PC-9 (cell line): ENCODE results near the gene PKP3. TPM values are rescaled to one million over a fixed set of nuclear protein-coding genes. Genes with fewer than 3 reads are reported as not detected.
"Not testable (repeated sequence)": the region's sequence is repeated elsewhere in the genome, so short reads cannot be mapped to it uniquely, and the experiment has no call there.

ENCODE experiments used
- BruUV-seq: library from RNA; stranded (reverse); fragments of 400-500 nt; replicated peaks from 2 replicates; lab custom pipeline; 2021; lab: Mats Ljungman, UMichigan
- CTCF ChIA-PET: fragments of 300-600 bp; sonication (Branson Sonifier 250); formaldehyde crosslinking; loops from one replicate; lab custom pipeline; 2022; ENCODE audit warnings: antibody characterized with exemption; lab: Charles Lee
- POLR2A ChIA-PET: fragments of 300-600 bp; sonication (Branson Sonifier 250); formaldehyde crosslinking; loops from one replicate; lab custom pipeline; 2022; ENCODE audit warnings: antibody characterized with exemption; ENCODE audit not compliant: unreplicated experiment; lab: Charles Lee
- DNase-seq, 2 experiments: peaks; one replicate each; pipeline versions ENCODE4 v3.0.0 to v3.0.0-alpha.2; 2015 to 2022; ENCODE audit warnings: mixed read lengths in 1 of 2
- H2AFZ ChIP-seq: fragments of 200-600 bp; sonication (generic); 2 replicates; pipeline ENCODE4 v1.8.1; 2017; ENCODE audit warnings: antibody characterized with exemption
- H3F3A ChIP-seq: fragments of 200-600 bp; sonication (generic); 2 replicates; pipeline ENCODE4 v1.8.1; 2017; ENCODE audit warnings: antibody characterized with exemption, mild to moderate bottlenecking, low read depth; ENCODE audit not compliant: insufficient read depth
- H3K27ac ChIP-seq: fragments of 200-600 bp; sonication (generic); 2 replicates; pipeline ENCODE4 v1.6.1; 2016; ENCODE audit warnings: mixed run types
- H3K27me3 ChIP-seq: fragments of 200-600 bp; sonication (generic); 2 replicates; pipeline ENCODE4 v1.6.1; 2016; ENCODE audit warnings: low read depth, mixed run types; ENCODE audit not compliant: insufficient read depth
- H3K36me3 ChIP-seq: fragments of 200-600 bp; sonication (generic); 2 replicates; pipeline ENCODE4 v1.6.1; 2016; ENCODE audit warnings: low read depth, mixed run types
- H3K4me1 ChIP-seq: fragments of 200-600 bp; sonication (generic); replicated peaks from 2 replicates; pipeline ENCODE4 v1.6.1; 2016; ENCODE audit warnings: mixed run types; ENCODE audit not compliant: insufficient read depth
- H3K4me2 ChIP-seq: fragments of 200-600 bp; sonication (generic); 2 replicates; pipeline ENCODE4 v1.6.1; 2017; ENCODE audit warnings: mixed run types
- H3K4me3 ChIP-seq: fragments of 200-600 bp; sonication (generic); 2 replicates; pipeline ENCODE4 v1.6.1; 2016; ENCODE audit warnings: mixed run types
- H3K79me2 ChIP-seq: fragments of 200-600 bp; sonication (generic); 2 replicates; pipeline ENCODE4 v1.6.1; 2017; ENCODE audit warnings: low read depth, mixed run types
- H3K9me2 ChIP-seq: fragments of 200-600 bp; sonication (generic); 2 replicates; pipeline ENCODE4 v1.8.1; 2017; ENCODE audit warnings: mild to moderate bottlenecking; ENCODE audit not compliant: insufficient read depth
- H3K9me3 ChIP-seq: fragments of 200-600 bp; sonication (generic); 2 replicates; pipeline ENCODE4 v1.8.1; 2016; ENCODE audit warnings: low read depth; ENCODE audit not compliant: insufficient read depth
- H4K20me1 ChIP-seq: fragments of 200-600 bp; sonication (generic); 2 replicates; pipeline ENCODE4 v1.8.1; 2017; ENCODE audit not compliant: insufficient read depth
- EZH2 ChIP-seq: fragments of 200-600 bp; sonication (generic); IDR thresholded peaks from 2 replicates; pipeline ENCODE4 v1.8.0; 2017; ENCODE audit warnings: antibody characterized with exemption, low read depth
- intact Hi-C: fragments of 100-400 bp; cut with micrococcal nuclease; formaldehyde crosslinking; loops from one replicate; pipeline ENCODE4 v1.10.0; 2022; ENCODE audit not compliant: unreplicated experiment
- total RNA-seq: library from RNA; stranded (reverse); gene quantifications from 2 replicates; pipeline ENCODE4 v1.2.3, GENCODE V29; 2021
- TF ChIP-seq, protein P1 (sequence below): fragments of 200-600 bp; sonication (generic); conservative IDR thresholded peaks from 2 replicates; pipeline ENCODE4 v1.6.1; 2017; ENCODE audit warnings: mixed run types, antibody characterized with exemption, mild to moderate bottlenecking, moderate library complexity

The PKP3 gene
- total RNA-seq, 1 experiment from 2014 or later: 83.7 TPM

DNA sequence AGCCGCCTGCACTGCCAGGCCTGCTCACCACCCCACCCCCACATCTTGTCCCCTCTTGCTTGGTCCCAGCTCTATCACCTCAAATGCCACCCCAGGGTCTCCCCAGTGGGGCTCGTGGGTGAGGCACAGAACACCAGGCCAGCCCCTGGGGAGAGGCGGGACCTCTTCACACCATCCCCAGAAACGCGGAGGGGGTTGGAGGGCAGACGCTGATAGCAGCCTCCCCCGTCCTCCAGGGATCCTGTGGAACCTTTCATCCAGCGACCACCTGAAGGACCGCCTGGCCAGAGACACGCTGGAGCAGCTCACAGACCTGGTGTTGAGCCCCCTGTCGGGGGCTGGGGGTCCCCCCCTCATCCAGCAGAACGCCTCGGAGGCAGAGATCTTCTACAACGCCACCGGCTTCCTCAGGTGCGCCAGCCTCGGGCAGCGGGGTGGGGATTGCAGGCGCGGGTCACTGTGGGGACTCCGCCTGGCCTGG is 5.8 kb downstream of the PKP3 start:
- Histone ChIP-seq H3K27ac (no peak overlapping the region), H3K79me2 (peaks cover 20% of the 10 kb centered on the region), H3F3A (no peaks in the 10 kb centered on the region), H3K36me3 (no peaks in the 10 kb centered on the region), H4K20me1 (peaks cover 3% of the 10 kb centered on the region; the same call in 1 of the 2 replicates), H3K4me2 (no peak overlapping the region), H3K9me3 (no peaks in the 10 kb centered on the region), H3K4me1 (peaks cover 5% of the 10 kb centered on the region; the same call in 1 of the 2 replicates), H3K4me3 (no peak overlapping the region), H2AFZ (no peak overlapping the region), H3K27me3 (no peaks in the 10 kb centered on the region), H3K9me2 (no peaks in the 10 kb centered on the region)
- BruUV-seq: no TSS peak
- POLR2A ChIA-PET: interaction anchor here (0.5 kb wide), 1 partner anchor 88 kb away, joined by 5 read pairs; no protein-coding TSS in a partner anchor
- intact Hi-C loops: no loop called here
- CTCF ChIA-PET: no interaction called here
- DNase-seq: no peak
- TF ChIP-seq EZH2: no peak
- TF ChIP-seq, protein P1, sequence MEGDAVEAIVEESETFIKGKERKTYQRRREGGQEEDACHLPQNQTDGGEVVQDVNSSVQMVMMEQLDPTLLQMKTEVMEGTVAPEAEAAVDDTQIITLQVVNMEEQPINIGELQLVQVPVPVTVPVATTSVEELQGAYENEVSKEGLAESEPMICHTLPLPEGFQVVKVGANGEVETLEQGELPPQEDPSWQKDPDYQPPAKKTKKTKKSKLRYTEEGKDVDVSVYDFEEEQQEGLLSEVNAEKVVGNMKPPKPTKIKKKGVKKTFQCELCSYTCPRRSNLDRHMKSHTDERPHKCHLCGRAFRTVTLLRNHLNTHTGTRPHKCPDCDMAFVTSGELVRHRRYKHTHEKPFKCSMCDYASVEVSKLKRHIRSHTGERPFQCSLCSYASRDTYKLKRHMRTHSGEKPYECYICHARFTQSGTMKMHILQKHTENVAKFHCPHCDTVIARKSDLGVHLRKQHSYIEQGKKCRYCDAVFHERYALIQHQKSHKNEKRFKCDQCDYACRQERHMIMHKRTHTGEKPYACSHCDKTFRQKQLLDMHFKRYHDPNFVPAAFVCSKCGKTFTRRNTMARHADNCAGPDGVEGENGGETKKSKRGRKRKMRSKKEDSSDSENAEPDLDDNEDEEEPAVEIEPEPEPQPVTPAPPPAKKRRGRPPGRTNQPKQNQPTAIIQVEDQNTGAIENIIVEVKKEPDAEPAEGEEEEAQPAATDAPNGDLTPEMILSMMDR: no peak

DNA sequence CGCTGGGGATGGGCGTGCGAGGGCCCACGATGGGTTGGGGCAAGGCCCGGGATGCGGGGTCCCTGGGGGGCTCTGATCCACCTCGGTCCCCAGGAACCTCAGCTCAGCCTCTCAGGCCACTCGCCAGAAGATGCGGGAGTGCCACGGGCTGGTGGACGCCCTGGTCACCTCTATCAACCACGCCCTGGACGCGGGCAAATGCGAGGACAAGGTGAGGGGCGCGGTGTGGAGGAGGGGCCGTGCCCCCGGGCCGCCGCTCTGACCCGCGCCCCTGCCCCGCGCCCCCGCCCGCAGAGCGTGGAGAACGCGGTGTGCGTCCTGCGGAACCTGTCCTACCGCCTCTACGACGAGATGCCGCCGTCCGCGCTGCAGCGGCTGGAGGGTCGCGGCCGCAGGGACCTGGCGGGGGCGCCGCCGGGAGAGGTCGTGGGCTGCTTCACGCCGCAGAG is 6.3 kb downstream of the PKP3 start:
- Histone ChIP-seq H4K20me1 (peaks cover 3% of the 10 kb centered on the region; the same call in 1 of the 2 replicates), H2AFZ (no peak overlapping the region), H3K9me3 (no peaks in the 10 kb centered on the region), H3K4me3 (no peak overlapping the region), H3K27me3 (no peaks in the 10 kb centered on the region), H3K4me2 (no peak overlapping the region), H3K4me1 (peaks cover 5% of the 10 kb centered on the region; the same call in 1 of the 2 replicates), H3K79me2 (peaks cover 15% of the 10 kb centered on the region), H3F3A (no peaks in the 10 kb centered on the region), H3K27ac (no peak overlapping the region), H3K9me2 (no peaks in the 10 kb centered on the region), H3K36me3 (no peaks in the 10 kb centered on the region)
- CTCF ChIA-PET: no interaction called here
- intact Hi-C loops: no loop called here
- POLR2A ChIA-PET: no interaction called here
- BruUV-seq: no TSS peak
- DNase-seq: no peak
- TF ChIP-seq EZH2: no peak
- TF ChIP-seq, protein P1: no peak

DNA sequence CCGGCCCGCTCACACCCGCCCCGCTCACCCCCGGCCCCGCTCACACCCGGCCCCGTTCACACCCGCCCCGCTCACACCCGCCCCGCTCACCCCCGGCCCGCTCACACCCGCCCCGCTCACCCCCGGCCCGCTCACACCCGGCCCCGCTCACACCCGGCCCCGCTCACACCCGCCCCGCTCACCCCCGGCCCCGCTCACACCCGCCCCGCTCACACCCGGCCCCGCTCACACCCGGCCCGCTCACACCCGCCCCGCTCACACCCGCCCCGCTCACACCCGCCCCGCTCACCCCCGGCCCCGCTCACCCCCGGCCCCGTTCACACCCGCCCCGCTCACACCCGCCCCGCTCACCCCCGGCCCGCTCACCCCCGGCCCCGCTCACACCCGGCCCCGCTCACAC is 7.2 kb downstream of the PKP3 start:
- BruUV-seq, POLR2A ChIA-PET: not testable (repeated sequence)

More for the DNA sequence above, 7.2 kb downstream of the PKP3 start:
- H3K9me3 ChIP-seq, H3K4me1 ChIP-seq, H3K4me2 ChIP-seq, H3F3A ChIP-seq, H3K79me2 ChIP-seq, CTCF ChIA-PET, H3K9me2 ChIP-seq, H3K27me3 ChIP-seq, DNase-seq, H2AFZ ChIP-seq, intact Hi-C loops, H3K4me3 ChIP-seq, H4K20me1 ChIP-seq, H3K36me3 ChIP-seq, H3K27ac ChIP-seq: not testable (repeated sequence)
